ENCODE measurements around the gene TOP1.

Gene TOP1

DNA sequence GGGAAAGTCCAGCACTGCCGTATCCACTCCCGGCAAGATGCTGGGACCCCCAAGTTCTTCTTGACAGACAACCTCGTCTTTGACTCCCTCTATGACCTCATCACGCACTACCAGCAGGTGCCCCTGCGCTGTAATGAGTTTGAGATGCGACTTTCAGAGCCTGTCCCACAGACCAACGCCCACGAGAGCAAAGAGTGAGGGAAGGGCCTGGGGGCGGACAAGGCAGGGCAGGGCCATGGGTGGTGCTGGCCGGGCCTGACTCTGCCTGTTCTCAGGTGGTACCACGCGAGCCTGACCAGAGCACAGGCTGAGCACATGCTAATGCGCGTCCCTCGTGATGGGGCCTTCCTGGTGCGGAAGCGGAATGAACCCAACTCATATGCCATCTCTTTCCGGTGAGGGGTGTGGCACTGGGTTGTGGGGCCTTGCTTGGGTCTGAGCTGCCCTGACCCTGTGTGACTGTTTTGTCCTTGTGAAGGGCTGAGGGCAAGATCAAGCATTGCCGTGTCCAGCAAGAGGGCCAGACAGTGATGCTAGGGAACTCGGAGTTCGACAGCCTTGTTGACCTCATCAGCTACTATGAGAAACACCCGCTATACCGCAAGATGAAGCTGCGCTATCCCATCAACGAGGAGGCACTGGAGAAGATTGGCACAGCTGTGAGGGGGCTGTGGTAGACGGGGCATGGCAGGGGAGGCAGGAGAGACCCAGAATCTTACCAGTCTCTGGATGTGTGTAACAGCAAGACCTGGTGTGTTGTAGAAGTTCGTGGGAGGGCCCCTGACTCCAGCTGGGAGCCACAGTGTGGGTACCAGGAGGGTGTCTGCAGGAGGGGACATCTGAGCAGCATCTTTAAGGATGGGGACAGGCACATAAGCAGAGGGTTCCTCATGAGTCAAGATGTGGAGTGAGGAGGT lies 137.8 kb downstream of the TOP1 start:
- FAIRE-seq = no peak
- TF ChIP-seq, protein P1, sequence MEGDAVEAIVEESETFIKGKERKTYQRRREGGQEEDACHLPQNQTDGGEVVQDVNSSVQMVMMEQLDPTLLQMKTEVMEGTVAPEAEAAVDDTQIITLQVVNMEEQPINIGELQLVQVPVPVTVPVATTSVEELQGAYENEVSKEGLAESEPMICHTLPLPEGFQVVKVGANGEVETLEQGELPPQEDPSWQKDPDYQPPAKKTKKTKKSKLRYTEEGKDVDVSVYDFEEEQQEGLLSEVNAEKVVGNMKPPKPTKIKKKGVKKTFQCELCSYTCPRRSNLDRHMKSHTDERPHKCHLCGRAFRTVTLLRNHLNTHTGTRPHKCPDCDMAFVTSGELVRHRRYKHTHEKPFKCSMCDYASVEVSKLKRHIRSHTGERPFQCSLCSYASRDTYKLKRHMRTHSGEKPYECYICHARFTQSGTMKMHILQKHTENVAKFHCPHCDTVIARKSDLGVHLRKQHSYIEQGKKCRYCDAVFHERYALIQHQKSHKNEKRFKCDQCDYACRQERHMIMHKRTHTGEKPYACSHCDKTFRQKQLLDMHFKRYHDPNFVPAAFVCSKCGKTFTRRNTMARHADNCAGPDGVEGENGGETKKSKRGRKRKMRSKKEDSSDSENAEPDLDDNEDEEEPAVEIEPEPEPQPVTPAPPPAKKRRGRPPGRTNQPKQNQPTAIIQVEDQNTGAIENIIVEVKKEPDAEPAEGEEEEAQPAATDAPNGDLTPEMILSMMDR (IDR thresholded peaks at IDR 0.05; ENCODE audit: insufficient read depth, missing control alignments) = no peak

DNA sequence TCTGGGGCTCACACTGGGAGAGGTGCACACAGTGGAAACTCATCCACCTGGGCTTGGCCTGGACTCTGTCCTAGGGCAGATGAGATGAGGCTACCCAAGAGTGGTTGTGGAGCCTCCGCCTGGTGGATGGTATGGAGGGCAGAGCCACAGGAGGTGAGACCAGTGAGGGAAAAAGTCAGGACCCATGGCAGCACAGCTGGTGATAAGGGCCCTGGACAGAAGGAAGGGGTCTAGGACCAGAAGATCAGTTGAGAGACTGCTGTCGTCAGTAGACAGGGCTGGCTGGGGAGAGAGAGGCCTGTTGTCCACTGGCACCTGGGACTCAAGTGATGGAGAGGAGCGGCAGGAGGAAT lies 138.5 kb downstream of the TOP1 start:
- FAIRE-seq = no peak
- DNase-seq (ENCODE audit: insufficient read length, low spot score) = no peak

More for the DNA sequence above, 137.8 kb downstream of the TOP1 start:
- DNase-seq (ENCODE audit: insufficient read length, low spot score) = no peak

DNA sequence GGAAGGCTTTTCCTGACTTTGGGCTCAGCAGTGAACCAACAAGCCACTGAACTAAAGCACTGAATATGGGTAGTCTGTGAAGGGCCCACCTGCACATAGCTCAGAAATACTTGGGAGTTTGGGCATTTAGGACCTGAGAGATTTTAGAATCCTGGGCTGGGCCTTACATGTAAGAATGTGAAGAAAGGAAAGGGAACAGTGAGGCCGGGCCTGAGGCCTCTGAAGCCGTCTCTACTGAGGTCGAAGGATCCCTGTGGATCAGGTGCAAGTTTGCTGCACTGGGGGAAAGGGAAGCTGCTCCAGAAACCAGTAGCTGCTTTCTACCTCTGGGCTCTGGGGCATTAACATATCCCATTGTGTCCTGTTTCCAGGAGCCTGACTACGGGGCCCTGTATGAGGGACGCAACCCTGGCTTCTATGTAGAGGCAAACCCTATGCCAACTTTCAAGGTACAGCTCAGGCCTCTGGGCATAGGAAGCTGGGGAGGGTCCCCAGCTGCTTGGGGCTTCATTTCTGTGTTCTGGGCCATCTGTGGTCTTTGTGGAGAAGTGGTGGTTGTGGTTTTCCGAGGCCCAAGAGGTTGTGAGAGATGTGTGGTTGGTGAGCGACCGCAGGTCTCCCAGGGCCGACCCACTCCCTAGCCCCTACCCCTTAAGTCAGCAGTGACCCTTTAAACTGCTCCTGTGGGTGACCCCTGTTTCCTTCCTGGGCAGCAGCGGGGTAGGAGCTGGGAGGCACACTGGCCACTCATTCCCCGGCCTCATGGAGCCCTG lies 139.0 kb downstream of the TOP1 start:
- DNase-seq (ENCODE audit: insufficient read length, low spot score) (no peak), FAIRE-seq (no peak)
- TF ChIP-seq, protein P1 (IDR thresholded peaks at IDR 0.05; ENCODE audit: insufficient read depth, missing control alignments) = no peak

More for the DNA sequence above, 138.5 kb downstream of the TOP1 start:
- TF ChIP-seq, protein P1 (IDR thresholded peaks at IDR 0.05; ENCODE audit: insufficient read depth, missing control alignments) = no peak

DNA sequence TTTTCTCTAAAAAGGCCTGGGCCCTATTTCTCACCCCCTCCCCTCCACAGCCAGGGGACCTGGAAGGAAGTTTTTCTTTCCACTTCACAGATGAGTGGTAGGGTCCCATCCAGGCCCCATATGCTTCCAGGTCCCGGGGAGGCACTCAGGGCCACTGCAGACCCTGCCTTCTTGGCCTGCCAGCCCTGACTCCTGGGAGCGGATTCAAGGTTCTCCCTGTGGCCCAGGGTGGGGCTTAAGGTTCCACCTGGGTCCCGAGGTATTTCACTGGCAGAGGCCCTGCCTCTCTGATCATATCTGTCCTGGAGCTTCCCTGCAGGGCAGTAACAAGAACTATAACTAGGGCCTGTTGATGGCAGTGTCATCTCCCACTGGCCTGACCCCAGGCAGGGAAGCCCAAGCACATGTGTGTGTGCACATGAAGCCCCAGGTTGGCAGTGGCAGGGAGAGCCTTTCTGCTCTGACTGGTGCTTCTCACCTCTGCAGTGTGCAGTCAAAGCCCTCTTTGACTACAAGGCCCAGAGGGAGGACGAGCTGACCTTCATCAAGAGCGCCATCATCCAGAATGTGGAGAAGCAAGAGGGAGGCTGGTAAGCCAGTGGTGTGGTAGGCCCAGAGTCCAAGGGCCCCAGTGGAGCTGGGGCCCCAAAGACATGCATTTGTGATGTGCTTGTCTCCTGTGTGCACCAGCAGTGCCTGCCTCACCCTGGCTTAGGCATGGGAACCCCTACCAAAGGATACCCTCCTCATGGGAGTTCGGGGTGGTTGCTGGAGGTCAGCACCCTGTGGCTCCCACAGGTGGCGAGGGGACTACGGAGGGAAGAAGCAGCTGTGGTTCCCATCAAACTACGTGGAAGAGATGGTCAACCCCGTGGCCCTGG lies 139.9 kb downstream of the TOP1 start:
- TF ChIP-seq, protein P1 (IDR thresholded peaks at IDR 0.05; ENCODE audit: insufficient read depth, missing control alignments) = no peak
- DNase-seq (ENCODE audit: insufficient read length, low spot score) (no peak), FAIRE-seq (no peak)

DNA sequence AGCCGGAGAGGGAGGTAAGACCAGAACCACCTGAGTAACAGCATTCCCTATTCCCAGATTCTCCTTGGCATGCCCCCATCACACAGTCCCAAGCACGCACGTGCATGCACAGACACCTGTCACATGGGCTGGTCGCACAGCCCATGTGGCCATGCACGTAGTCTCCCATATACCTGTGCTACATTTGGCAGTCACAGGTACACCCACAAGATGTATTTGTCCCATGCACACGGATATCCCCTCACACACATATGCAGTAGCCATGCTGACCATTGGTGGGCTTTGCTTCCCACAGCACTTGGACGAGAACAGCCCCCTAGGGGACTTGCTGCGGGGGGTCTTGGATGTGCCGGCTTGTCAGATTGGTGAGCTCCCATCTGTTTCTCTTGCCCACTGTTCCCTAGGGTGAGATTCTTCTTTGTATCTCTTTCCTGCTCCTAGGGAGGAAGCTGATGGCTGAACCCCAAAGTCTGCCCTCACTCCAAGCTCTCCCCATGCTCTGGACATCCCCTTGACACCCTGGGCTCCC lies 140.6 kb downstream of the TOP1 start:
- TF ChIP-seq, protein P1 (IDR thresholded peaks at IDR 0.05; ENCODE audit: insufficient read depth, missing control alignments) = no peak
- FAIRE-seq = no peak
- DNase-seq (ENCODE audit: insufficient read length, low spot score) = no peak

DNA sequence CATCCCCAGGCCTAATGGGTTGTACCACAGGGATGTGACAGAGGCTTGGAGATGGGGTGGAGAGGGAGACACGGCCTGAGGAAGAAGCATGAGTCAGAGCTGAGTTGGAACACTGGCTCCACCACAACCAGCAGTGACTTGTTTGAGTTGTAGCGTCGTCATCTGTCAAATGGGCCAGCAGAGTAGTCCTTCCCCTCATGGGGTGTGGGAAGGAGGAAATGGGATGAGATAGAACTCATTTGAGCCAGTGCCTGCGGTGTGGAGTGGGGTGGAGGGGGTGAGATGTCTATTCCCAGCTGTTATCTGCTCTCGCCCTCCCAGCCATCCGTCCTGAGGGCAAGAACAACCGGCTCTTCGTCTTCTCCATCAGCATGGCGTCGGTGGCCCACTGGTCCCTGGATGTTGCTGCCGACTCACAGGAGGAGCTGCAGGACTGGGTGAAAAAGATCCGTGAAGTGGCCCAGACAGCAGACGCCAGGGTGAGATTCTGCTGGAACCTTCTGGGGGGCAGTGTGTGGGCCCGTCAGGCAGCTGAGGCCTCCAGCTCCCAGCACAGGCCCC lies 141.2 kb downstream of the TOP1 start:
- DNase-seq (ENCODE audit: insufficient read length, low spot score) (no peak), FAIRE-seq (no peak)
- TF ChIP-seq, protein P1 (IDR thresholded peaks at IDR 0.05; ENCODE audit: insufficient read depth, missing control alignments) = no peak

Data from D721Med (cell line).